CD14-positive monocyte (primary cell): ENCODE measurements around the gene C2CD2. TPM values are rescaled to one million over a fixed set of nuclear protein-coding genes. Genes with fewer than 3 reads are reported as not detected.
A peak's percentile ranks its signal among the peaks of the same experiment; 100 is the strongest.

Experiments used
- DNase-seq, 3 donors: peaks; one replicate each; pipeline ENCODE4 v3.0.0-alpha.2; 2011 to 2022
- H2AFZ ChIP-seq: 2 replicates; pipeline ENCODE4 v1.6.0; 2012; ENCODE audit warnings: mild to moderate bottlenecking, low read depth, low read length, inconsistent platforms; ENCODE audit not compliant: insufficient read depth, poor library complexity, severe bottlenecking
- H3K27ac ChIP-seq, 2 donors: 1 replicate in 1 of 2; 2 replicates in 1 of 2; pipeline ENCODE4 v1.5.1; 2012 to 2013; ENCODE audit warnings: low read length in 2 of 2, control low read depth in 1 of 2, inconsistent platforms in 1 of 2, low read depth in 1 of 2, mild to moderate bottlenecking in 1 of 2
- H3K27me3 ChIP-seq, 2 donors: one replicate each; pipeline versions ENCODE4 v1.6.0 to v1.6.1; 2011 to 2013; ENCODE audit warnings: low read length in 2 of 2; ENCODE audit not compliant: control insufficient read depth in 2 of 2, insufficient read depth in 2 of 2
- H3K36me3 ChIP-seq, 2 donors: replicated peaks in 1 of 2; 1 replicate in 1 of 2; 2 replicates in 1 of 2; pipeline versions ENCODE4 v1.5.1 to v1.6.1; 2012 to 2013; ENCODE audit warnings: low read length in 2 of 2, control low read depth in 1 of 2, inconsistent platforms in 1 of 2, mild to moderate bottlenecking in 1 of 2; ENCODE audit not compliant: insufficient read depth in 2 of 2, control insufficient read depth in 1 of 2
- H3K4me1 ChIP-seq, 2 donors: 1 replicate in 1 of 2; 2 replicates in 1 of 2; pipeline versions ENCODE4 v1.5.1 to v1.6.1; 2012 to 2013; ENCODE audit warnings: low read length in 2 of 2, control low read depth in 1 of 2, inconsistent platforms in 1 of 2, mild to moderate bottlenecking in 1 of 2, moderate library complexity in 1 of 2; ENCODE audit not compliant: insufficient read depth in 2 of 2, control insufficient read depth in 1 of 2
- H3K4me2 ChIP-seq: replicated peaks from 2 replicates; pipeline ENCODE3; 2012; ENCODE audit warnings: low read length, moderate library complexity, mild to moderate bottlenecking; ENCODE audit not compliant: poor library complexity, severe bottlenecking; ENCODE audit errors: extremely low read depth
- H3K4me3 ChIP-seq, 3 experiments: fragments of 200-600 bp in 1 of 3; sonication (generic) in 1 of 3; replicated peaks in 1 of 3; 1 replicate in 2 of 3; 2 replicates in 1 of 3; pipeline ENCODE4 v1.5.1; 2011 to 2013; ENCODE audit warnings: low read length in 3 of 3, mild to moderate bottlenecking in 3 of 3, control low read depth in 2 of 3, low read depth in 2 of 3, inconsistent platforms in 1 of 3, moderate library complexity in 1 of 3
- H3K79me2 ChIP-seq: 2 replicates; pipeline ENCODE4 v1.6.0; 2012; ENCODE audit warnings: mild to moderate bottlenecking, control low read depth, inconsistent platforms, low read length, moderate library complexity; ENCODE audit not compliant: insufficient read depth
- H3K9ac ChIP-seq: 2 replicates; pipeline ENCODE4 v1.6.0; 2017; ENCODE audit warnings: low read length, mild to moderate bottlenecking; ENCODE audit not compliant: insufficient read depth, poor library complexity, severe bottlenecking
- H3K9me3 ChIP-seq, 2 donors: replicated peaks in 1 of 2; 1 replicate in 1 of 2; 2 replicates in 1 of 2; pipeline versions ENCODE4 v1.5.1 to v1.6.1; 2012 to 2013; ENCODE audit warnings: low read length in 2 of 2, control low read depth in 1 of 2; ENCODE audit not compliant: control insufficient read depth in 1 of 2, insufficient read depth in 1 of 2
- H4K20me1 ChIP-seq: 2 replicates; pipeline ENCODE4 v1.6.0; 2012; ENCODE audit warnings: mild to moderate bottlenecking, low read length, control low read depth, moderate library complexity; ENCODE audit not compliant: insufficient read depth
- H3K27ac Mint-ChIP-seq, 7 donors: one replicate each; pipeline ENCODE4 v1.8.0; 2020; ENCODE audit warnings: mild to moderate bottlenecking in 7 of 7, mixed read lengths in 7 of 7, moderate library complexity in 6 of 7, inconsistent platforms in 2 of 7
- H3K27me3 Mint-ChIP-seq, 3 donors: one replicate each; pipeline ENCODE4 v1.8.0; 2021 to 2022; ENCODE audit warnings: low read depth in 3 of 3, mild to moderate bottlenecking in 3 of 3, mixed read lengths in 3 of 3, moderate library complexity in 3 of 3, inconsistent platforms in 1 of 3
- H3K36me3 Mint-ChIP-seq, 2 donors: one replicate each; pipeline ENCODE4 v1.8.0; 2020; ENCODE audit warnings: mixed read lengths in 2 of 2, inconsistent platforms in 1 of 2, mild to moderate bottlenecking in 1 of 2
- H3K4me1 Mint-ChIP-seq: one replicate; pipeline ENCODE4 v1.8.0; 2020; ENCODE audit warnings: mild to moderate bottlenecking, mixed read lengths
- H3K4me3 Mint-ChIP-seq, 2 donors: one replicate each; pipeline ENCODE4 v1.8.0; 2020; ENCODE audit warnings: mild to moderate bottlenecking in 2 of 2, mixed read lengths in 2 of 2, moderate library complexity in 1 of 2
- H3K9me3 Mint-ChIP-seq, 7 donors: one replicate each; pipeline ENCODE4 v1.8.0; 2020 to 2022; ENCODE audit warnings: mixed read lengths in 7 of 7, mild to moderate bottlenecking in 6 of 7, moderate library complexity in 6 of 7, inconsistent platforms in 2 of 7
- CTCF ChIP-seq: fragments of 200-600 bp; IDR thresholded peaks from one replicate; pipeline ENCODE4 v1.8.0; 2022; ENCODE audit warnings: antibody characterized with exemption, mild to moderate bottlenecking
- WGBS: methylation state at CpG from one replicate; pipeline ENCODE4 v1.1.5; 2013; ENCODE audit warnings: missing lambda C conversion rate; ENCODE audit not compliant: insufficient coverage; 5-methylcytosine and 5-hydroxymethylcytosine counted together
- intact Hi-C, 2 donors: fragments of 100-400 bp; cut with micrococcal nuclease; formaldehyde crosslinking; loops; one replicate each; pipeline versions ENCODE4 v1.15.0 to v1.15.1; 2023
- polyA plus RNA-seq, 3 donors: library from polyadenylated mRNA; depleted of rRNA in 1 of 3; unstranded in 2 of 3; stranded (reverse) in 1 of 3; fragments of 300-500 nt in 2 of 3; fragments of >200 nt in 1 of 3; fragmentation: Illumina TruSeq in 2 of 3; gene quantifications; 1 replicate in 2 of 3; 2 replicates in 1 of 3; pipeline ENCODE4 v1.2.3, GENCODE V29; 2012 to 2021

C2CD2 gene
- polyA plus RNA-seq, 3 donors = 1.4 to 17.0 (median 3.8) TPM

GRCh38 chr21:41973861-41974751 is 20.3 kb upstream of the C2CD2 start:
- Histone ChIP-seq H3K79me2 (no peaks in the 10 kb centered on the region), H3K27me3 (no peaks in the 10 kb centered on the region), H2AFZ (peak overlapping the region; percentile 40), H3K36me3 (no peaks in the 10 kb centered on the region), H3K4me3 (no peak overlapping the region), H3K4me1 (peaks cover 8 to 11% of the 10 kb centered on the region in 2 donors), H3K27ac (no peak overlapping the region), H3K9me3 (peaks cover 0 to under 1% of the 10 kb centered on the region in 2 donors), H3K9ac (no peak overlapping the region), H4K20me1 (no peaks in the 10 kb centered on the region), H3K4me2 (no peak overlapping the region)
- H3K9me3 Mint-ChIP-seq = peaks cover 0 to 2% (median 1%) of the 10 kb centered on the region in 7 donors
- no peak for TF ChIP-seq CTCF
- H3K4me3 Mint-ChIP-seq = no peak overlapping the region
- peak in 2 of 3 donors; percentile 11 to 39 for DNase-seq
- peaks cover 10% of the 10 kb centered on the region for H3K4me1 Mint-ChIP-seq
- intact Hi-C loops = no loop called here
- 63% methylated on average over 13 of the region's 14 CpGs for WGBS
- no peaks in the 10 kb centered on the region for H3K36me3 Mint-ChIP-seq
- H3K27ac Mint-ChIP-seq = no peak overlapping the region
- peaks cover 0 to 2% (median 2%) of the 10 kb centered on the region in 3 donors for H3K27me3 Mint-ChIP-seq

GRCh38 chr21:41973427-41973831 is 19.6 kb upstream of the C2CD2 start:
- DNase-seq = no peak
- 95% methylated on average over 12 of the region's 15 CpGs for WGBS
- H3K4me1 Mint-ChIP-seq = peaks cover 10% of the 10 kb centered on the region
- Histone ChIP-seq H3K9me3 (no peaks in the 10 kb centered on the region), H3K27ac (no peak overlapping the region), H3K4me2 (no peak overlapping the region), H3K27me3 (no peaks in the 10 kb centered on the region), H3K9ac (no peak overlapping the region), H3K4me1 (peaks cover 8 to 11% of the 10 kb centered on the region in 2 donors), H2AFZ (no peak overlapping the region), H3K36me3 (no peaks in the 10 kb centered on the region), H4K20me1 (no peaks in the 10 kb centered on the region), H3K79me2 (no peaks in the 10 kb centered on the region), H3K4me3 (no peak overlapping the region)
- no peaks in the 10 kb centered on the region for H3K36me3 Mint-ChIP-seq
- no peaks in the 10 kb centered on the region for H3K9me3 Mint-ChIP-seq
- H3K27me3 Mint-ChIP-seq = peaks cover 0 to 2% (median 2%) of the 10 kb centered on the region in 3 donors
- H3K4me3 Mint-ChIP-seq = no peak overlapping the region
- no peak overlapping the region for H3K27ac Mint-ChIP-seq
- intact Hi-C loops = no loop called here
- no peak for TF ChIP-seq CTCF
